Measurements from ENCODE around the gene ITPR1. TPM values are rescaled to one million over a fixed set of nuclear protein-coding genes. Genes with fewer than 3 reads are reported as not detected.

The ITPR1 gene
- total RNA-seq, 1 experiment from 2014 or later, result 11.3 TPM

GRCh38 chr3:4515916-4516579 lies 22.9 kb downstream of the ITPR1 start:
- CTCF ChIA-PET, result no interaction called here
- Histone ChIP-seq H3K36me3 (ENCODE audit: low read depth) (no peaks in the 10 kb centered on the region), H3K79me2 (ENCODE audit: low read depth) (no peaks in the 10 kb centered on the region), H3K9me3 (ENCODE audit: insufficient read depth, low read depth) (no peaks in the 10 kb centered on the region), H3F3A (ENCODE audit: insufficient read depth, low read depth) (no peaks in the 10 kb centered on the region), H2AFZ (no peak overlapping the region), H3K4me3 (no peak overlapping the region), H3K9me2 (ENCODE audit: insufficient read depth) (no peaks in the 10 kb centered on the region), H3K4me2 (no peak overlapping the region), H3K27me3 (ENCODE audit: insufficient read depth, low read depth) (no peaks in the 10 kb centered on the region), H3K4me1 (replicated peaks; ENCODE audit: insufficient read depth) (no peaks in the 10 kb centered on the region), H4K20me1 (ENCODE audit: insufficient read depth) (no peaks in the 10 kb centered on the region), H3K27ac (no peak overlapping the region)
- intact Hi-C loops (cut with micrococcal nuclease; ENCODE audit: unreplicated experiment), result no loop called here
- no peak for TF ChIP-seq EZH2 (IDR thresholded peaks at IDR 0.05; ENCODE audit: low read depth)
- no peak for TF ChIP-seq CTCF (conservative IDR thresholded peaks at IDR 0.05)
- POLR2A ChIA-PET (ENCODE audit: unreplicated experiment), result no interaction called here
- DNase-seq, result no peak
- no TSS peak for BruUV-seq (replicated peaks)

GRCh38 chr3:4517093-4517492 lies 23.9 kb downstream of the ITPR1 start:
- ChIA-PET CTCF (no interaction called here), POLR2A (ENCODE audit: unreplicated experiment) (no interaction called here)
- BruUV-seq (replicated peaks), result no TSS peak

GRCh38 chr3:4517643-4518311 lies 24.6 kb downstream of the ITPR1 start:
- BruUV-seq (replicated peaks), result no TSS peak
- intact Hi-C loops (cut with micrococcal nuclease; ENCODE audit: unreplicated experiment), result no loop called here
- CTCF ChIA-PET, result no interaction called here

More at GRCh38 chr3:4517093-4517492, 23.9 kb downstream of the ITPR1 start:
- H3K27ac ChIP-seq, result no peak overlapping the region
- H3F3A ChIP-seq (ENCODE audit: insufficient read depth, low read depth), result no peaks in the 10 kb centered on the region
- intact Hi-C loops (cut with micrococcal nuclease; ENCODE audit: unreplicated experiment), result no loop called here
- DNase-seq, result no peak
- no peaks in the 10 kb centered on the region for H4K20me1 ChIP-seq (ENCODE audit: insufficient read depth)
- H3K36me3 ChIP-seq (ENCODE audit: low read depth), result no peaks in the 10 kb centered on the region
- no peak overlapping the region for H3K4me2 ChIP-seq
- H2AFZ ChIP-seq, result no peak overlapping the region
- H3K4me3 ChIP-seq, result no peak overlapping the region
- no peaks in the 10 kb centered on the region for H3K9me2 ChIP-seq (ENCODE audit: insufficient read depth)
- H3K79me2 ChIP-seq (ENCODE audit: low read depth), result no peaks in the 10 kb centered on the region
- no peaks in the 10 kb centered on the region for H3K9me3 ChIP-seq (ENCODE audit: insufficient read depth, low read depth)
- H3K27me3 ChIP-seq (ENCODE audit: insufficient read depth, low read depth), result no peaks in the 10 kb centered on the region
- no peaks in the 10 kb centered on the region for H3K4me1 ChIP-seq (replicated peaks; ENCODE audit: insufficient read depth)
- TF ChIP-seq CTCF (conservative IDR thresholded peaks at IDR 0.05), result no peak
- TF ChIP-seq EZH2 (IDR thresholded peaks at IDR 0.05; ENCODE audit: low read depth), result no peak

More at GRCh38 chr3:4517643-4518311, 24.6 kb downstream of the ITPR1 start:
- no peaks in the 10 kb centered on the region for H3K36me3 ChIP-seq (ENCODE audit: low read depth)
- POLR2A ChIA-PET (ENCODE audit: unreplicated experiment), result no interaction called here
- no peak overlapping the region for H3K4me2 ChIP-seq
- H3K27me3 ChIP-seq (ENCODE audit: insufficient read depth, low read depth), result no peaks in the 10 kb centered on the region
- H2AFZ ChIP-seq, result no peak overlapping the region
- no peaks in the 10 kb centered on the region for H3F3A ChIP-seq (ENCODE audit: insufficient read depth, low read depth)
- H3K4me1 ChIP-seq (replicated peaks; ENCODE audit: insufficient read depth), result no peaks in the 10 kb centered on the region
- TF ChIP-seq EZH2 (IDR thresholded peaks at IDR 0.05; ENCODE audit: low read depth), result no peak
- no peak for TF ChIP-seq CTCF (conservative IDR thresholded peaks at IDR 0.05)
- no peaks in the 10 kb centered on the region for H3K9me2 ChIP-seq (ENCODE audit: insufficient read depth)
- H3K79me2 ChIP-seq (ENCODE audit: low read depth), result no peaks in the 10 kb centered on the region
- H3K27ac ChIP-seq, result no peak overlapping the region
- no peaks in the 10 kb centered on the region for H4K20me1 ChIP-seq (ENCODE audit: insufficient read depth)
- DNase-seq, result no peak
- H3K9me3 ChIP-seq (ENCODE audit: insufficient read depth, low read depth), result no peaks in the 10 kb centered on the region
- H3K4me3 ChIP-seq, result no peak overlapping the region

All from PC-9 (cell line).